Measurements from ENCODE around the gene RASGEF1B. TPM values are rescaled to one million over a fixed set of nuclear protein-coding genes. Genes with fewer than 3 reads are reported as not detected.

The RASGEF1B gene
- total RNA-seq, 1 experiment from 2014 or later, result 1.4 TPM

- no peak overlapping the region for H3K4me2 ChIP-seq (ENCODE audit: low read length)
- H3K79me2 ChIP-seq (ENCODE audit: low read length), result no peaks in the 10 kb centered on the region
- H3K27ac ChIP-seq (ENCODE audit: low read length), result no peak overlapping the region
- H3K27me3 ChIP-seq (ENCODE audit: low read length), result peaks cover 29% of the 10 kb centered on the region
- POLR2A ChIA-PET (ENCODE audit: unreplicated experiment), result no interaction called here
- H4K20me1 ChIP-seq (ENCODE audit: low read length), result no peaks in the 10 kb centered on the region
- no TSS peak for BruUV-seq (replicated peaks)
- ATAC-seq (no peak), DNase-seq (no peak)
- H3K4me3 ChIP-seq (ENCODE audit: low read length), result no peak overlapping the region
- TF ChIP-seq EZH2 (IDR thresholded peaks at IDR 0.05; ENCODE audit: low read length, unreplicated experiment) (no peak), CTCF (conservative IDR thresholded peaks at IDR 0.05; ENCODE audit: low read depth, low read length) (no peak), EZH2phosphoT487 (IDR thresholded peaks at IDR 0.05; ENCODE audit: borderline replicate concordance, low read length) (no peak)
- CTCF ChIA-PET, result no interaction called here
- H3K36me3 ChIP-seq (ENCODE audit: low read depth, low read length), result no peaks in the 10 kb centered on the region
- no peaks in the 10 kb centered on the region for H3K9me2 ChIP-seq (replicated peaks; ENCODE audit: low read length)
- no peaks in the 10 kb centered on the region for H3F3A ChIP-seq (ENCODE audit: low read length, unreplicated experiment)
- H3K9me3 ChIP-seq (ENCODE audit: low read length), result no peaks in the 10 kb centered on the region
- no peak overlapping the region for H3K9ac ChIP-seq (ENCODE audit: low read length)
- intact Hi-C loops (cut with micrococcal nuclease), result no loop called here
- H2AFZ ChIP-seq (ENCODE audit: low read length), result no peak overlapping the region
- no peaks in the 10 kb centered on the region for H3K4me1 ChIP-seq (ENCODE audit: insufficient read depth, low read length)
Measured at GRCh38 chr4:81397635-81398034, 74.1 kb downstream of the RASGEF1B start.

- Histone ChIP-seq H3K79me2 (ENCODE audit: low read length) (no peaks in the 10 kb centered on the region), H3K9me2 (replicated peaks; ENCODE audit: low read length) (no peaks in the 10 kb centered on the region), H2AFZ (ENCODE audit: low read length) (no peak overlapping the region), H3F3A (ENCODE audit: low read length, unreplicated experiment) (no peaks in the 10 kb centered on the region), H3K4me2 (ENCODE audit: low read length) (no peak overlapping the region), H3K4me1 (ENCODE audit: insufficient read depth, low read length) (no peaks in the 10 kb centered on the region), H3K27ac (ENCODE audit: low read length) (no peak overlapping the region), H3K36me3 (ENCODE audit: low read depth, low read length) (no peaks in the 10 kb centered on the region), H3K9me3 (ENCODE audit: low read length) (no peaks in the 10 kb centered on the region), H3K27me3 (ENCODE audit: low read length) (peaks cover 8% of the 10 kb centered on the region), H4K20me1 (ENCODE audit: low read length) (no peaks in the 10 kb centered on the region), H3K4me3 (ENCODE audit: low read length) (no peak overlapping the region), H3K9ac (ENCODE audit: low read length) (no peak overlapping the region)
- POLR2A ChIA-PET (ENCODE audit: unreplicated experiment), result no interaction called here
- no TSS peak for BruUV-seq (replicated peaks)
- DNase-seq, result no peak
- TF ChIP-seq CTCF (conservative IDR thresholded peaks at IDR 0.05; ENCODE audit: low read depth, low read length), result no peak
- no peak for TF ChIP-seq EZH2 (IDR thresholded peaks at IDR 0.05; ENCODE audit: low read length, unreplicated experiment)
- no peak for TF ChIP-seq EZH2phosphoT487 (IDR thresholded peaks at IDR 0.05; ENCODE audit: borderline replicate concordance, low read length)
- CTCF ChIA-PET, result no interaction called here
- intact Hi-C loops (cut with micrococcal nuclease), result no loop called here
- ATAC-seq, result no peak
Measured at GRCh38 chr4:81395239-81395638, 76.5 kb downstream of the RASGEF1B start.

- H4K20me1 ChIP-seq (ENCODE audit: low read length), result no peaks in the 10 kb centered on the region
- POLR2A ChIA-PET (ENCODE audit: unreplicated experiment), result no interaction called here
- no peaks in the 10 kb centered on the region for H3F3A ChIP-seq (ENCODE audit: low read length, unreplicated experiment)
- no peaks in the 10 kb centered on the region for H3K9me2 ChIP-seq (replicated peaks; ENCODE audit: low read length)
- no peak overlapping the region for H2AFZ ChIP-seq (ENCODE audit: low read length)
- no peak overlapping the region for H3K4me2 ChIP-seq (ENCODE audit: low read length)
- CTCF ChIA-PET, result no interaction called here
- H3K27ac ChIP-seq (ENCODE audit: low read length), result no peak overlapping the region
- no peaks in the 10 kb centered on the region for H3K79me2 ChIP-seq (ENCODE audit: low read length)
- no peak overlapping the region for H3K9ac ChIP-seq (ENCODE audit: low read length)
- H3K4me1 ChIP-seq (ENCODE audit: insufficient read depth, low read length), result no peaks in the 10 kb centered on the region
- no TSS peak for BruUV-seq (replicated peaks)
- ATAC-seq, result no peak
- no peak for DNase-seq
- 0 out of 2 replicates have a peak, but pooled peaks cover 3% of the 10 kb centered on the region for H3K27me3 ChIP-seq (ENCODE audit: low read length)
- intact Hi-C loops (cut with micrococcal nuclease), result no loop called here
- no peak for TF ChIP-seq EZH2 (IDR thresholded peaks at IDR 0.05; ENCODE audit: low read length, unreplicated experiment)
- no peak for TF ChIP-seq CTCF (conservative IDR thresholded peaks at IDR 0.05; ENCODE audit: low read depth, low read length)
- no peak for TF ChIP-seq EZH2phosphoT487 (IDR thresholded peaks at IDR 0.05; ENCODE audit: borderline replicate concordance, low read length)
- no peaks in the 10 kb centered on the region for H3K36me3 ChIP-seq (ENCODE audit: low read depth, low read length)
- no peaks in the 10 kb centered on the region for H3K9me3 ChIP-seq (ENCODE audit: low read length)
- no peak overlapping the region for H3K4me3 ChIP-seq (ENCODE audit: low read length)
Measured at GRCh38 chr4:81392164-81392563, 79.5 kb downstream of the RASGEF1B start.

All from PC-3 (cell line).